ENCODE results near the gene TMEM184B. TPM values are rescaled to one million over a fixed set of nuclear protein-coding genes. Genes with fewer than 3 reads are reported as not detected.

The TMEM184B gene
- polyA plus RNA-seq, 1 experiment: 36.8 TPM

DNA sequence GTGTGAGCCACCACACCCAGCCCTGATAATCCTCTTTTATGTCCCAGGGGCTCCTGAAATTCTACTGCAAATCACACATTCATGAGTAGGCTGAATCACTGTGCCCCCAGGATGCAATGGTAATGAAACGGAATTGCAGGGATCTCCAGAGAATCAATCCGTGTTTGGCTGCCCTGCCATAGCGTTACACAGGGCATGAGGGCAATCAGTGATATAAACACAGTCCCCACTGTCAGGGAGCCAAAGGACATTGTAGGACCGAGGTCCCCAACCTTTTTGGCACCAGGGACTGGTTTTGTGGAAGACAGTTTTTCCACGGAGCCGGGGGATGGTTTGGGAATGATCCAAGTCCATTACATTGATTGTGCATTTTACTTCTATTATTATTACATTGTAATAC lies 82.2 kb downstream of the TMEM184B start:
- H3K27ac ChIP-seq (ENCODE audit: low read depth, low read length): peak overlapping the region; percentile 21
- no peaks in the 10 kb centered on the region for H3K9me3 ChIP-seq (ENCODE audit: control insufficient read depth, insufficient read depth, low read length)
- no peak overlapping the region for H3K4me3 ChIP-seq (ENCODE audit: low read depth, low read length)
- TF ChIP-seq, protein P1, sequence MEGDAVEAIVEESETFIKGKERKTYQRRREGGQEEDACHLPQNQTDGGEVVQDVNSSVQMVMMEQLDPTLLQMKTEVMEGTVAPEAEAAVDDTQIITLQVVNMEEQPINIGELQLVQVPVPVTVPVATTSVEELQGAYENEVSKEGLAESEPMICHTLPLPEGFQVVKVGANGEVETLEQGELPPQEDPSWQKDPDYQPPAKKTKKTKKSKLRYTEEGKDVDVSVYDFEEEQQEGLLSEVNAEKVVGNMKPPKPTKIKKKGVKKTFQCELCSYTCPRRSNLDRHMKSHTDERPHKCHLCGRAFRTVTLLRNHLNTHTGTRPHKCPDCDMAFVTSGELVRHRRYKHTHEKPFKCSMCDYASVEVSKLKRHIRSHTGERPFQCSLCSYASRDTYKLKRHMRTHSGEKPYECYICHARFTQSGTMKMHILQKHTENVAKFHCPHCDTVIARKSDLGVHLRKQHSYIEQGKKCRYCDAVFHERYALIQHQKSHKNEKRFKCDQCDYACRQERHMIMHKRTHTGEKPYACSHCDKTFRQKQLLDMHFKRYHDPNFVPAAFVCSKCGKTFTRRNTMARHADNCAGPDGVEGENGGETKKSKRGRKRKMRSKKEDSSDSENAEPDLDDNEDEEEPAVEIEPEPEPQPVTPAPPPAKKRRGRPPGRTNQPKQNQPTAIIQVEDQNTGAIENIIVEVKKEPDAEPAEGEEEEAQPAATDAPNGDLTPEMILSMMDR (IDR thresholded peaks at IDR 0.05; ENCODE audit: low read depth, low read length): no peak
- no peaks in the 10 kb centered on the region for H3K27me3 ChIP-seq (ENCODE audit: control insufficient read depth, insufficient read depth, low read length)
- no peak for DNase-seq (ENCODE audit: low read depth, low spot score)
- ChIA-PET POLR2A (no interaction called here), CTCF (no interaction called here)

DNA sequence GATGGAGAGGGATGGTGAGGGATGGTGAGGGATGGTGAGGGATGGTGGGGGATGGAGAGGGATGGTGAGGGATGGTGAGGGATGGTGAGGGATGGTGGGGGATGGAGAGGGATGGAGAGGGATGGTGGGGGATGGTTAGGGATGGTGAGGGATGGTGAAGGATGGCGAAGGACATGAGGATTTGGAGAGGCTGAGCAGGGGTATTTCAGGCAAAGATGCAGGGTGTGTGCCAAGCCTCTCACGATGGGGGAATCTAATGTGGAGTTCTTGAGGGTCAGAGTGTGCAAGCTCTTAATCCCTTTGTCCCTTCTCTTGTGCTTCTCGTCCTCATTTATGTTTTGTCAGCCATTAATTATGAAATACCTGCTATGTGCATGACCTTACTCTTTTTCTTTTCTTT lies 83.7 kb downstream of the TMEM184B start:
- Histone ChIP-seq H3K27ac (ENCODE audit: low read depth, low read length) (no peak overlapping the region), H3K9me3 (ENCODE audit: control insufficient read depth, insufficient read depth, low read length) (no peaks in the 10 kb centered on the region), H3K27me3 (ENCODE audit: control insufficient read depth, insufficient read depth, low read length) (no peaks in the 10 kb centered on the region), H3K4me3 (ENCODE audit: low read depth, low read length) (no peak overlapping the region)
- ChIA-PET CTCF (no interaction called here), POLR2A (interaction anchor here (0.6 kb wide), 1 partner anchor 291 kb away, joined by 7 read pairs; no protein-coding TSS in a partner anchor)
- no peak for DNase-seq (ENCODE audit: low read depth, low spot score)
- TF ChIP-seq, protein P1 (IDR thresholded peaks at IDR 0.05; ENCODE audit: low read depth, low read length): no peak

DNA sequence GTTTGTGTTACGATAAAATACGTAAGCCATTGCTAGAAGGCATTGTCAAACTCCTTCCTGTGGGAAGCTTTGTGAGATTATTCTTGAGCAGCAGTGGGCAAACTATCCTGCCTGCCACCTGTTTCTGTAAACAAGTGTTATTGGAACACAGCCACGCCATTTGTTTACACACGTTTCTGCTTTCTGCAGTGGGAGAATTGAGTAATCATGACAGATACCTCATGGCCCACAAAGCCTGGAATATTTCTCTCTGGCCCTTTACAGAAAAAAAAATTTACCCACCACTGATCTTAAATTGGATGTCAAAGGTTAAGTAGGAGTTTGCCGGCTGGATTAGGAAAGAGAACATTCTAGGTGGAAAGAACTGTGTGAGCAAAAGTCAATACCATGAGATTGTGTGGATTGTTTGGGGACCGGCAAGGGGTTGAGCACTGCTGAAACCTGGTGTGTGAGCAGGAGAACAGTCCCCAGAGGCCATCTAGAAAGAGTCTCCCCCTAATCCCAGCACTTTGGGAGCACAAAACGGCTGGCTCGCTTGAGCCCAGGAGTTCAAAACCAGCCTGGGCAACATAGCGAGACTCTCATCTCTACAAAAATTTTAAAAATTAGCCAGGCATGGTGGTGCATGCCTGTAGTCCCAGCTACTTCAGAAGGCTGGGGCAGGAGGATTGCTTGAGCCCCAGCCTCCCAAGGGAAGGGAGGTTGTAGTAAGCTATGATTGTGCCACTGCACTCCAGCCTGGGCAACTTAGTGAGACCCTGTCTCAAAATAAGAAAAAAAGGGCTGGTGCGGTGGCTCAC lies 85.2 kb downstream of the TMEM184B start:
- TF ChIP-seq, protein P1 (IDR thresholded peaks at IDR 0.05; ENCODE audit: low read depth, low read length): no peak
- no peak for DNase-seq (ENCODE audit: low read depth, low spot score)
- H3K27ac ChIP-seq (ENCODE audit: low read depth, low read length): no peak overlapping the region
- no peaks in the 10 kb centered on the region for H3K27me3 ChIP-seq (ENCODE audit: control insufficient read depth, insufficient read depth, low read length)
- ChIA-PET CTCF (interaction anchor here (1.2 to 1.3 kb wide), 2 partner anchors 17 to 73 kb away, joined by 3 to 5 read pairs; no protein-coding TSS in a partner anchor), POLR2A (interaction anchor here (0.6 kb wide), 1 partner anchor 14 kb away, joined by 3 read pairs; the partner anchor contains the start of gene MAFF)
- H3K9me3 ChIP-seq (ENCODE audit: control insufficient read depth, insufficient read depth, low read length): no peaks in the 10 kb centered on the region
- no peak overlapping the region for H3K4me3 ChIP-seq (ENCODE audit: low read depth, low read length)

DNA sequence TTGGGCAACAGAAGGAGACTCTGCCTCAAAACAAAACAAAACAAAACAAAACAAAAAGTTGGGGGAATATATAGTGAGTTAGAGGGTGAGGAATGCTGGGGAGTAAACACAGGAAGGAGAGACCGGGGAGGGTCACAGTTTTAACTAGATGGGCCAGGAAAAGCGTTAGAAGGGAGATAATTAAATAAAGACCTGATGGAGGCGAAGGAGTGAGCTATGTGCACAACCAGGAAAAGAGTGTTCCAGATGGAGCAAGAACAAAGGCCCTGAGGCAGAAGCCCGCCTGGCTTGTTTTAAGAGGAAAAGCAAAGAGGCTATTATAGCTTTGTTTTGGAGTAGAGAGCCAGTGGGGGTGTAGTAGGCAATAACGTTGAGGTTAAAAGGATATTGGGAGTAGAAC lies 86.4 kb downstream of the TMEM184B start:
- Histone ChIP-seq H3K9me3 (ENCODE audit: control insufficient read depth, insufficient read depth, low read length) (no peaks in the 10 kb centered on the region), H3K27me3 (ENCODE audit: control insufficient read depth, insufficient read depth, low read length) (no peaks in the 10 kb centered on the region), H3K4me3 (ENCODE audit: low read depth, low read length) (no peak overlapping the region), H3K27ac (ENCODE audit: low read depth, low read length) (no peak overlapping the region)
- TF ChIP-seq, protein P1 (IDR thresholded peaks at IDR 0.05; ENCODE audit: low read depth, low read length): no peak
- ChIA-PET CTCF (interaction anchor here (1.3 kb wide), 1 partner anchor 72 kb away, joined by 5 read pairs; no protein-coding TSS in a partner anchor), POLR2A (interaction anchor here (0.8 kb wide), 1 partner anchor 15 kb away, joined by 3 read pairs; the partner anchor contains the start of gene MAFF)
- DNase-seq (ENCODE audit: low read depth, low spot score): no peak

DNA sequence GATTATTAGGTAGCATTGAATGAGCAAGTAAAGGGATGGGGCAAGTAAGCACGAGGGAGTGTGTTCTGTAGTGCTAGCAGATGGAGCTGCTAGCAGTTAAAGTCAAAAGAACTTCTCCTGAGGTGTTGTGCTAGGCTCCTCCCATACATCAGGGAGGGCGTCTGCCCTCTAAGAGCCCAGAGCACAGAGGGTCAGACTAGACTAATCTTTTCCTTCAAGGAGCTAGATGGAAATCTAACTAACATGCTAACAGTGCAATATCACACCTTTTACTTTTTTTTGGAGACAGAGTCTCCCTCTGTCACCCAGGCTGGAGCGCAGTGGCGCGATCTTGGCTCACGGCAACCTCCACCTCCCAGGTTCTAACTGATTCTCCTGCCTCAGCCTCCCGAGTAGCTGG lies 88.0 kb downstream of the TMEM184B start:
- Histone ChIP-seq H3K9me3 (ENCODE audit: control insufficient read depth, insufficient read depth, low read length) (no peaks in the 10 kb centered on the region), H3K4me3 (ENCODE audit: low read depth, low read length) (no peak overlapping the region), H3K27ac (ENCODE audit: low read depth, low read length) (no peak overlapping the region), H3K27me3 (ENCODE audit: control insufficient read depth, insufficient read depth, low read length) (no peaks in the 10 kb centered on the region)
- ChIA-PET POLR2A (no interaction called here), CTCF (interaction anchor here (0.5 to 0.6 kb wide), 3 partner anchors 14 to 322 kb away, joined by 3 to 4 read pairs (median 3); no protein-coding TSS in a partner anchor)
- TF ChIP-seq, protein P1 (IDR thresholded peaks at IDR 0.05; ENCODE audit: low read depth, low read length): no peak
- no peak for DNase-seq (ENCODE audit: low read depth, low spot score)
